GM12891 (cell line): ENCODE measurements around the gene FCSK.

Source experiments
- POLR2A ChIP-seq: IDR thresholded peaks from 2 replicates; pipeline ENCODE4 v1.6.1; 2011; ENCODE audit warnings: low read depth, low read length, control low read depth
- POLR2AphosphoS5 ChIP-seq: IDR thresholded peaks from 2 replicates; pipeline ENCODE4 v1.6.1; 2011; ENCODE audit warnings: low read depth, low read length, control low read depth

GRCh38 chr16:70434484-70435260 is 19.7 kb upstream of the FCSK start:
- TF ChIP-seq POLR2AphosphoS5 (no peak), POLR2A (no peak)
